ENCODE results near the gene VPS72.
"Not testable (repeated sequence)": the region's sequence is repeated elsewhere in the genome, so short reads cannot be mapped to it uniquely, and the experiment has no call there.

The VPS72 gene, protein sequence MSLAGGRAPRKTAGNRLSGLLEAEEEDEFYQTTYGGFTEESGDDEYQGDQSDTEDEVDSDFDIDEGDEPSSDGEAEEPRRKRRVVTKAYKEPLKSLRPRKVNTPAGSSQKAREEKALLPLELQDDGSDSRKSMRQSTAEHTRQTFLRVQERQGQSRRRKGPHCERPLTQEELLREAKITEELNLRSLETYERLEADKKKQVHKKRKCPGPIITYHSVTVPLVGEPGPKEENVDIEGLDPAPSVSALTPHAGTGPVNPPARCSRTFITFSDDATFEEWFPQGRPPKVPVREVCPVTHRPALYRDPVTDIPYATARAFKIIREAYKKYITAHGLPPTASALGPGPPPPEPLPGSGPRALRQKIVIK

DNA sequence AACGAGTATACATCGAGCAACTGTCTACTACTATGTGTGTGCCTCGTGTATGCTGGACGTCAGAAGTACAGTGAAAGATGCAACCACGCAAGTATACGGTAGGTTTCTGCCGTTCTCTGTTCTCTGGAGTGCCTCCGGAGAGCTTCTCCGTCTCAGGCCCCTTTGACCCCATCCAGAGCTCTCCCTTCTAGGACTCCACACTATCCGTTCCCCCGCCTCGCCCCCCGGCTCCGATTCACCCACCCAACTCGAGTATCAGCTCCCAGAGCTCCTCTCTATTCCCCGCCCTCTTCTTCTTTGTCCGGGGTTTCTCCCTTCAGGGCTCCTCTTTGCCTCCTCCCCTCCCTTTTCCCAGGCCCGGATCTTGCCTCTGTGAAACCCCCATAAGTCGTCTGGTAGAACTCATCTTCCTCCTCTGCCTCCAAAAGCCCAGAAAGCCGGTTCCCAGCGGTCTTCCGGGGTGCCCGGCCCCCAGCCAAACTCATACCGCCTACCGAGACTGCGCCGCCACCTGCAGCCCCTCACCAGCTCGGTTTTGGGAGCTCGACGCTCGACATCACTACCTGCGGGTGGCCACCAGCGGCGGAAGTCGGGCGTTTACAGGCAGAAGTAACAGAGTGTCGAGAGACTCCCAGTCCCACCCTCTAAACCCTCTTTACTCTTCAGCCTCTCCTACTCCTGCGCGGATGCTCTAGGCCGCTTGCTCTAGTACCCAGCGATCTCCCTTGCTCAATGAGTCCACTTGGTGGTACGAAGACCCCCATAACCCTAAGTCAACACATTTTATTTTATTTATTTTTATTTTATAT, at the start of gene VPS72:
VPS72 (minus strand) TSS at position 561 of the 809 bp plus-strand sequence; CDS start at position 485, 76 bp downstream.
- H3K36me3 Mint-ChIP-seq (ENCODE audit: low read depth): peaks cover 7% of the 10 kb centered on the region
- no peaks in the 10 kb centered on the region for H3K9me3 Mint-ChIP-seq
- peak within 1 kb of the TSS; percentile 92 for H3K27ac Mint-ChIP-seq
- peaks cover 16% of the 10 kb centered on the region for H3K4me1 Mint-ChIP-seq (ENCODE audit: low read depth)
- peak within 1 kb of the TSS; percentile 96 for H3K4me3 Mint-ChIP-seq
- H3K27me3 Mint-ChIP-seq (ENCODE audit: low read depth): peaks cover 4% of the 10 kb centered on the region

DNA sequence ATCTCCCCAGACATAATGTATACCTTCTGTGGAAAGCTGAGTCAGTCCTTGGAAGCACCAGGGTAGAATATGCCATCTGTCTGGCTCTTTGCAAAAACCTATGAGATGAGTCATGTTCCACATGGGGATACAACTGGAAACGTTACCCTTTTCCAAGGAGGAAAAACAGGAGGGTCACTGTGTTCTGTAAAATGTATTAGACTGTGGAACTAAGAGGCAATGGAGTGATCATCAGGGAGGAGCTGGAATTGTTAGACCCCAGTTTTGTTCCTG, 48.4 kb upstream of the VPS72 start:
- H3K9me3 Mint-ChIP-seq: no peaks in the 10 kb centered on the region
- H3K4me1 Mint-ChIP-seq (ENCODE audit: low read depth): peaks cover 10% of the 10 kb centered on the region
- no peak overlapping the region for H3K27ac Mint-ChIP-seq
- no peak overlapping the region for H3K4me3 Mint-ChIP-seq
- H3K27me3 Mint-ChIP-seq (ENCODE audit: low read depth): no peaks in the 10 kb centered on the region
- peaks cover 61% of the 10 kb centered on the region for H3K36me3 Mint-ChIP-seq (ENCODE audit: low read depth)

DNA sequence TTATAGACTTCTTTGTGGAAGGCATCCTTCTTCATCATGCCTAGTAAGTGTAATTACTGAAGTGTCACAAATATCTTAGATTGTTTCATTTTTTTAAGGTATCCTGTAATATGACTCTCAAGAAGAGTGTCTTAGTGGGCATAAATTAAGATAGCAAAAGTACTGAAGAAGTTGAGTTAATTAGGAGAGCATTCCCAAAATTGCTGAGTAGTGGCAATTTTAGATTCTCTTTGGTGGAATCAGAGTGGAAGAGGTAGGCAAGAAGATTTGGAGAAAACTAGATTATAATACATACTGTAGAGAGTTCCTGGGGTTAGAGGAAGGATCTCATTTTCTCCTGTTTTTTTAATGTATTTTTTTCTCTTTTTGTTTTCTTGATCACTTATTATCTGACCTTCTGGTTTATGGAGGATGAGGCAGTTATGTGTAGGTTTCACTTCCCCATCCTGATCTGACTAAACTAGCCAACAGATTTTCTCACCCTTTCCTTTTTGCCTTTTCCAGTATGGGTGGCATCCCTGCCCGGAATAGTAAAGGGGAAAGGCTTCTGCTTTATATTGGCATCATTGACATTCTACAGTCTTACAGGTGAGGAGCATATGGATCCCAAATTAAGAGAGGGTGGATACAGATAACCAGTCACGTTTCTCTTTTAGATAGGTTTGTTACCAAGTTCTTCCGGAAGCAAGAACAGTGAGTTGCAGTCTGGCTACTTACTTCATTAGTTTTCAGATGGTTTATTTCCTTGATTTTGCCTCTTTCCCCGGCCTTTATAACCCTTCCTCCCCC, 47.9 kb upstream of the VPS72 start:
- H3K36me3 Mint-ChIP-seq (ENCODE audit: low read depth): peaks cover 55% of the 10 kb centered on the region
- no peak overlapping the region for H3K27ac Mint-ChIP-seq

DNA sequence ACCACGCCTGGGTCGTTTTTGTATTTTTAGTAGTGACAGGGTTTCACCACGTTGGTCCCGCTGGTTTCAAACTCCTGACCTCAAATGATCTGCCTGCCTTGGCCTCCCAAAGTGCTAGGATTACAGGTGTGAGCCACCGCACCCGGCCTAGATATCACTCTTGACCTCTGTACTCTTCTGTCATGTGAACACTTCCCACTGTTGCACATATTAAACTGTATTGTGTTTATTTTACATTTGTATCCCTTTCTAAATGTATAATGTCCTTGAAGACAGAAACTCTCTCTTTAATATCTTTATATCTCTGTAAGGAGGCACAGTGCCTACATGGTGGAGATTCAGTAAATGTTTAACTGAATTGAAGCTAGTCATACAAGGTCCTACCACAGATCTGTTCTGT, 45.2 kb upstream of the VPS72 start:
- Mint-ChIP-seq H3K4me3 (no peak overlapping the region), H3K9me3 (no peaks in the 10 kb centered on the region), H3K36me3 (ENCODE audit: low read depth) (peaks cover 62% of the 10 kb centered on the region), H3K27me3 (ENCODE audit: low read depth) (no peaks in the 10 kb centered on the region), H3K4me1 (ENCODE audit: low read depth) (peaks cover 6% of the 10 kb centered on the region), H3K27ac (peak overlapping the region; percentile 24)

More for the DNA sequence above, 47.9 kb upstream of the VPS72 start:
- Mint-ChIP-seq H3K27me3 (ENCODE audit: low read depth) (no peaks in the 10 kb centered on the region), H3K9me3 (no peaks in the 10 kb centered on the region), H3K4me3 (no peak overlapping the region), H3K4me1 (ENCODE audit: low read depth) (peaks cover 8% of the 10 kb centered on the region)

DNA sequence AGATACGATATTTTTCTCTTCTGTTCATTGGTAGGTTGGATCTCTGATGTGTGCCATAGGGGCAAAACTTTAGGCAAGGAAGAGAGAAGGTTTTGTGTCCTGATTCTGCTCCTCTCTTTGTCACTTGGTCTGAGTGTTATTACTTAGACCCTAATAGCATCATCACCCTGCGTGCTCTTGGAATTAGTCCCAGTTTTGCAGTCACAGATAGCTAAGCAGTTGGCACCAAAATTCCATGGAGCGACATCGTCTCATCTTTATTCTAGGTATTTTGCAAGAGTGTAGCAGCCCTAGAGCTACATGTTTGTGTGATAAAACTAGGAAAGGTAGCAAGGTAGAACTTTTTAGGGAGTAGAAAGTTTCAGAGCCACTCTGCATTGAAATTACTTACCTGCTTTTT, 32.1 kb upstream of the VPS72 start:
- Mint-ChIP-seq H3K4me1 (ENCODE audit: low read depth) (peaks cover 7% of the 10 kb centered on the region), H3K27me3 (ENCODE audit: low read depth) (no peaks in the 10 kb centered on the region), H3K4me3 (no peak overlapping the region), H3K27ac (no peak overlapping the region), H3K36me3 (ENCODE audit: low read depth) (peaks cover 14% of the 10 kb centered on the region), H3K9me3 (no peaks in the 10 kb centered on the region)

DNA sequence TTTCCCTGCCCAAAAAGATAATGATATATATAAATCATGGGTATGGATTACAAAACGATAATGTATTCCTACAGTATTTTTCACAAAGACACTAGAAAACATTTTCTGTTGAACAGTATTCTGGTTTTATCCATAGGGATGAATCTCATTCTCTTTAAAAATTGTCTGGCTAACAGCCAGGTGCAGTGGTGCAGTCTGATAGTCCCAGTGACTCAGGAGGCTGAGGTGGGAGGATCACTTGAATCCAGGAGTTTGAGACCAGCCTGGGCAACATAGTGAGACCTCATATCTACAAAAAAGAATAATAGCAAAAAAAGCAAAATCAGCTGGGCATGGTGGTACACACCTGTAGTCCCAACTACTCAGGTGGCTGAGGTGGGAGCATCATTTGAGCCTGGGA, 31.6 kb upstream of the VPS72 start:
- peaks cover 11% of the 10 kb centered on the region for H3K36me3 Mint-ChIP-seq (ENCODE audit: low read depth)
- no peaks in the 10 kb centered on the region for H3K27me3 Mint-ChIP-seq (ENCODE audit: low read depth)
- H3K27ac Mint-ChIP-seq: no peak overlapping the region
- H3K4me3 Mint-ChIP-seq: no peak overlapping the region
- H3K9me3 Mint-ChIP-seq: no peaks in the 10 kb centered on the region
- peaks cover 7% of the 10 kb centered on the region for H3K4me1 Mint-ChIP-seq (ENCODE audit: low read depth)

DNA sequence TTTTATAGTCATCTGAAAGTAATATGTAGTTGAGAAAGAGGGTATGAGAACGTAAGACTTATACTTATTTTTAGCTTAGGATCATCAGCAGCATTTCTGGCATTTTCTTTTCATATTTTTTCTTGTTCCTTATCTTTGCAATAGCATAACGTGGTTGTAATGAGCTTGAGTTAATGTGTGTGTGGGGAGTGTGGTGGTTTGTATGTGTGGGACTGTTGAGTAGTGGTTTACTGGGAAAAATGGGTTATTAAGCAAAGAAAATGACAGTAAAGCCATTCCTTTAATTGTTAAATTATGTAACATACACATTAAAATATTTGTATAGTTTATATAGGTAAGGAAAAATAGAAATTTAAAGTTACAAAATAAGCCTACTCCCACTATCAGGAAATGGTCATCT, 23.6 kb upstream of the VPS72 start:
- Mint-ChIP-seq H3K9me3 (no peaks in the 10 kb centered on the region), H3K4me3 (no peak overlapping the region), H3K36me3 (ENCODE audit: low read depth) (peaks cover 15% of the 10 kb centered on the region), H3K27me3 (ENCODE audit: low read depth) (no peaks in the 10 kb centered on the region), H3K4me1 (ENCODE audit: low read depth) (peaks cover 25% of the 10 kb centered on the region), H3K27ac (no peak overlapping the region)

DNA sequence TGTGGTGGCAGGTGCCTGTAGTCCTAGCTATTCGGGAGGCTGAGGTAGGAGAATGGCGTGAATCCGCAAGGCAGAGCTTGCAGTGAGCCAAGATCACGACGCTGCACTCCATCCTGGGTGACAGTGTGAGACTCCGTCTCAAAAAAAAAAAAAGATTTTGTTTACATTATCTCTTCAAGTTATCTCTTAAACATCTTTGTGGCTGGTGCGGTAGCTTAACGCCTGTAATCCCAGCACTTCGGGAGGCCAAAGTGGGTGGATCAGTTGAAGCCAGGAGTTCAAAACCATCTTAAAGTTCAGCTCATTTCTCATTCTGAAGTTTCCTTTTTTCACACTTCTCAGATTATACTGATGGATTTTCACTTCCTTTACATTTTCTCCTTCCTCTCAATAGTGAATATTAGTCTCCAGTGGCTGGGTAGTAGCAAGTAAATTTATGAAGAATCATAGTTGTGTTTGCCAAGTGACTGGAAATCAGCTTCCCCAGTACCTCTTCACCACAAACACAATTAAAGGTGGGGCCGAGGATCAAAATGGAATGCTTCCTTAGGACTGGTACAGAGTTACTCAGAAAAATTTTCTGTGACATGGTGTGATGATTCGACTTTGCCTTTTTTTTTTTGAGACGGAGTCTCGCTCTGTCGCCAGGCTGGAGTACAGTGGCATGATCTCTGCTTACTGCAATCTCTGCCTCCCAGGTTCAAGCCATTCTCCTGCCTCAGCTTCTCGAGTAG, 22.1 kb upstream of the VPS72 start:
- H3K9me3 Mint-ChIP-seq: no peaks in the 10 kb centered on the region
- H3K27me3 Mint-ChIP-seq (ENCODE audit: low read depth): no peaks in the 10 kb centered on the region
- peaks cover 23% of the 10 kb centered on the region for H3K4me1 Mint-ChIP-seq (ENCODE audit: low read depth)
- H3K36me3 Mint-ChIP-seq (ENCODE audit: low read depth): peaks cover 17% of the 10 kb centered on the region
- peak overlapping the region; percentile 87 for H3K27ac Mint-ChIP-seq
- peak overlapping the region; percentile 65 for H3K4me3 Mint-ChIP-seq

DNA sequence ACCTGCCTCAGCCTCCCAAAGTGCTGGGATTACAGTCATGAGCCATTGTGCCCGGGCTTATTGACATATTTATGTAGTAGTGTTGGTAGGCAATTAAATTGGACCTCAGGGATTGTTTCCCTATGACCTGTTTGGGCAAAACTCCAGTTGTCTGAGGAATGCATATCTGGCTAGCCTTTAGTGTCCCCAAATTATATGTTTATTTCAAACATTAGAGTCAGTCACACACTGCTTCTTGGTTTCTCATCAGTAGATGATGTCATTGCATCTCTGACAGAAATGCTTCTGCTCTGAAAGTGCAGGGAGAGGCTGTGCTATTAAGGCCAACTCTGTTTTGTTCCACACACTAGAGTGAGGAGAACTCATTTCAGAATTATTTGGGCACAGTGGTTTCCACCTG, 20.8 kb upstream of the VPS72 start:
- Mint-ChIP-seq H3K4me1 (ENCODE audit: low read depth) (peaks cover 23% of the 10 kb centered on the region), H3K4me3 (no peak overlapping the region), H3K27me3 (ENCODE audit: low read depth) (no peaks in the 10 kb centered on the region), H3K36me3 (ENCODE audit: low read depth) (peaks cover 20% of the 10 kb centered on the region), H3K9me3 (no peaks in the 10 kb centered on the region), H3K27ac (peak overlapping the region; percentile 50)

DNA sequence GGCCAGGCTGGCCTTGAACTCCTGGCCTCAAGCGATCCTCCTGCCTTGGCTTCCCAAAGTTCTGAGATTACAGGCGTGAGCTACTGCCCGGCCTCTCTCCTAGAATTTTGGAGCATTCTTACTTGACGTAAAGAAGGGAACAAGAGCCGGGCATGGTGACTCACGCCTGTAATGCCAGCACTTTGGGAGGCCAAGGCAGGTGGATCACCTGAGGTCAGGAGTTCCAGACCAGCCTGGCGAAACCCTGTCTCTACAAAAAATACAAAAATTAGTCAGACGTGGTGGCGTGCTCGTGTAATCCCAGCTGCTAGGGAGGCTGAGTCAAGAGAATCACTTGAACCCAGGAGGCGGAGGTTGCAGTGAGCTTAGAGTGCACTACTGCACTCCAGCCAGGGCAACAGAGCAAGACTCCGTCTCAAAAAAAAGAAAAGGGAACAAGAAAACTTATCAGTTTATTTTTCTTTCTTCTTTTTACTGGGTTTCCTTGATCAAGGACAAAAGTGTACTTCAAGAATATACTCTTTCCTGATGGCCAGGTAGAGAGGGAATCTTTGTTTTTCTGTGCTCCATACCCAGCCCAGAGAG, 15.5 kb upstream of the VPS72 start:
- not testable (repeated sequence) for H3K27me3 Mint-ChIP-seq (ENCODE audit: low read depth); H3K4me3 Mint-ChIP-seq; H3K27ac Mint-ChIP-seq; H3K9me3 Mint-ChIP-seq
- peaks cover 17% of the 10 kb centered on the region for H3K4me1 Mint-ChIP-seq (ENCODE audit: low read depth)
- peaks cover 23% of the 10 kb centered on the region for H3K36me3 Mint-ChIP-seq (ENCODE audit: low read depth)

DNA sequence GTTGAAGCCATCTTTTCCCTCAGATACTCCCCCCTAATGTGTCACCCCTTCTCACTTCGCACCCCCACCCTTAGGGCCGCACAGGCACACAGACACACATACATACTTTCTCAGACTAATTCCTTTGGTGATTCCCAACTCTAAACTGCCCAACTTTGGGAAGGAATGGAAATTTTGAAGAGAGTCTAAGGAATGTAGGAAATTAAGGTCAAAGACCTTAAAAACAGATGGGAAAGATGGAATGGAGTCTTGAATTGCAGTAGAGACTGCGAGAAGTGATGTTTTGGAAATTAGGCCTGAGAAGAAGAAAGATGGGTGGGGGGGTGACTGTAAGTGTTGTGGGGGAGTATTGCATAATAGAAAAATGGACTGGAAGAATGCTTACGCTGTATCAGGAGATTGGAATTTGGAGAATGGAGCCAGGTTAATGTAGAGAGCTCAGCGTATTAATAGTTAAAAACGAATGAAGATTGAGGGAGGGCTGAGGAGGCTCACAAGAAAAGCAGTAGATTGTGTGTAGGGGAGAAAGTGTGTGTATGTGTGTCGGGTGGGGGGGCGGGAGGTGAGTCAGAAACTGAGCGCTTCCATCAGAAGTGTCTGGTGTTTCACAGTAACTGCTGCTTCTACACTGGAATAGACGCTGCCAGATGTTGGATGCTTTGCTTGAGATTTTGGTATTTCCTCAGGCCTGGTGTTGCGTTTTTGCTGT, 10.0 kb upstream of the VPS72 start:
- peak overlapping the region; percentile 94 for H3K4me3 Mint-ChIP-seq
- H3K27ac Mint-ChIP-seq: peak overlapping the region; percentile 97
- H3K36me3 Mint-ChIP-seq (ENCODE audit: low read depth): peaks cover 25% of the 10 kb centered on the region
- H3K27me3 Mint-ChIP-seq (ENCODE audit: low read depth): peaks cover 3% of the 10 kb centered on the region
- no peaks in the 10 kb centered on the region for H3K9me3 Mint-ChIP-seq
- peaks cover 35% of the 10 kb centered on the region for H3K4me1 Mint-ChIP-seq (ENCODE audit: low read depth)

DNA sequence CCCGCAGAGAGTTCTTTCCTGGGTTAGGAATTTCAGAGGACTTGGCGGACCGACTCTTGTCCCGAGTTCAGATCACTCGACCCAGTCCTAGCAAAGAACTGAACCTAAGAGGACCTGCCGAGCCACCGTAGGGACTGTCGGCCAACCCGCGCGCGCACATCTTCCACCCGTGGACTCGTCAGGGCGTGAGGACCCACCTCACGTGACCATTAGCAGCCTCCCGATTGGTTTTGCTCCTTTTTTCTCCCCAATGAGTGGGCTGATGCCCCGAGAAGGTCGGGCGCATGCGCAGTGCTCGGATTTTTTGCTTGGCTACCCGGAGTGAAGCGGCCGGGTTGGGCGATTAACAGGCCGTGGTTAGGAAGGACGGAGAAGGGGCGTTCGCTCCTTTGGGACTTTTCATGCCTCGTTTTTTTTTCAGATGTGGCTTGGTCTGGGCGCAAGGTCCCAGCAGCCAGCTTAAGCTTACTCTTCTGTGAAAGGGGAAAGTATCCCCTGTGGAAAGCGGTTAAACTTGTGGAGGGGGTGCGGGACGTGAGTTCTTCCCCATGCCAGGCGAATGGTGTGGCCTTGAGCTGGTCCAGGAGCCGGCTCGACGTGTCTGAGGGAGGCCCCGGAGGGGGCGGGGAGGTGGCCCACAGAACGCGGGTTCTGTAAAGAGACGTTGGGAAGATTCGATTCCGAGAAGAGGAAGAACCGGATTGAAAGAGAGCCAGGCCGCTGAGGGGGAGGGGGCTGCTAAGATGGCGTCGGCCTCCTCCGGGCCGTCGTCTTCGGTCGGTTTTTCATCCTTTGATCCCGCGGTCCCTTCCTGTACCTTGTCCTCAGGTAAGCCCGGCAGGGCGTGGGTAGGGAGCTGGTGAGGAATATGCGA, 8.5 kb upstream of the VPS72 start, which contains the start of gene PIP5K1A:
PIP5K1A (plus strand) TSS at position 299 of the 874 bp plus-strand sequence; CDS start at position 744, 445 bp downstream.
- H3K27ac Mint-ChIP-seq: peak within 1 kb of the TSS; percentile 97
- no peaks in the 10 kb centered on the region for H3K9me3 Mint-ChIP-seq
- H3K4me3 Mint-ChIP-seq: peak within 1 kb of the TSS; percentile 94
- H3K27me3 Mint-ChIP-seq (ENCODE audit: low read depth): peaks cover 7% of the 10 kb centered on the region
- H3K4me1 Mint-ChIP-seq (ENCODE audit: low read depth): peaks cover 31% of the 10 kb centered on the region
- H3K36me3 Mint-ChIP-seq (ENCODE audit: low read depth): peaks cover 19% of the 10 kb centered on the region

All from T-helper 1 cell treated with Interleukin-12 subunit alpha and Interleukin-12 subunit beta and Interleukin-4 antibody, amounts not matched to agents 30 μg/mL and 1 μg/mL, for 36 hours (primary cell).